Transverse colon (tissue), 4 donors: ENCODE measurements around the gene FBN2. TPM values are rescaled to one million over a fixed set of nuclear protein-coding genes. Genes with fewer than 3 reads are reported as not detected.
A peak's percentile ranks its signal among the peaks of the same experiment; 100 is the strongest.

Source experiments
- DNase-seq: peaks from one replicate; pipeline ENCODE4 v3.0.0-alpha.2; 2019
- H3K27ac ChIP-seq, 4 donors: fragments of 200-600 bp; sonication (generic); 2 replicates each; pipeline ENCODE4 v1.5.1; 2016 to 2018; ENCODE audit warnings: inconsistent platforms in 4 of 4
- H3K27me3 ChIP-seq: fragments of 200-600 bp; sonication (generic); 2 replicates; pipeline ENCODE4 v1.5.1; 2017; ENCODE audit warnings: inconsistent platforms
- H3K36me3 ChIP-seq, 4 donors: fragments of 200-600 bp; sonication (generic); 2 replicates each; pipeline ENCODE4 v1.5.1; 2017 to 2019; ENCODE audit warnings: inconsistent platforms in 4 of 4
- H3K4me1 ChIP-seq, 4 donors: fragments of 200-600 bp; sonication (generic); 2 replicates each; pipeline ENCODE4 v1.5.1; 2017 to 2020; ENCODE audit warnings: inconsistent platforms in 4 of 4
- H3K4me3 ChIP-seq, 4 donors: fragments of 200-600 bp; sonication (generic); 1 replicate in 1 of 4; 2 replicates in 3 of 4; pipeline versions ENCODE4 v1.5.1 to v1.6.1; 2017 to 2019; ENCODE audit warnings: inconsistent platforms in 4 of 4
- H3K9me3 ChIP-seq, 2 donors: fragments of 200-600 bp; sonication (generic); 2 replicates each; pipeline ENCODE4 v1.5.1; 2017 to 2019; ENCODE audit warnings: inconsistent platforms in 2 of 2
- CTCF ChIP-seq, 5 experiments: fragments of 200-600 bp in 3 of 5; fragments of 450-650 bp in 2 of 5; sonication (generic) in 3 of 5; IDR thresholded peaks; 1 replicate in 2 of 5; 2 replicates in 3 of 5; pipeline ENCODE4 v1.5.1; 2016 to 2017; ENCODE audit warnings: antibody characterized with exemption in 5 of 5, inconsistent platforms in 3 of 5, mild to moderate bottlenecking in 2 of 5, moderate library complexity in 1 of 5
- EP300 ChIP-seq: sonication (generic); formaldehyde crosslinking; IDR thresholded peaks from one replicate; pipeline ENCODE4 v1.6.1; 2017; ENCODE audit warnings: antibody characterized with exemption, low read depth
- POLR2A ChIP-seq: fragments of 450-650 bp; IDR thresholded peaks from one replicate; pipeline ENCODE4 v1.6.1; 2016; ENCODE audit warnings: antibody characterized with exemption, mild to moderate bottlenecking, moderate library complexity
- POLR2AphosphoS5 ChIP-seq, 3 donors: sonication (generic); formaldehyde crosslinking; IDR thresholded peaks; one replicate each; pipeline ENCODE4 v1.6.1; 2016; ENCODE audit warnings: antibody characterized with exemption in 3 of 3
- WGBS, 2 donors: methylation state at CpG; one replicate each; pipeline ENCODE4 v1.1.5; 2018; ENCODE audit warnings: low coverage in 1 of 2; 5-methylcytosine and 5-hydroxymethylcytosine counted together
- in situ Hi-C, 4 donors: fragments of 200-750 bp; cut with MboI; loops; one replicate each; pipeline versions ENCODE4 v1.15.0 to v1.15.1; 2017; ENCODE audit warnings: low sequenced_read_pairs in 3 of 4, low pct_ligation_motif_present in 1 of 4, low pct_unique_long_range_greater_than_20kb in 1 of 4
- intact Hi-C: fragments of 100-400 bp; cut with DNase I; formaldehyde crosslinking; loops from one replicate; pipeline ENCODE4 v1.15.1; 2023; ENCODE audit warnings: low total_unique reads
- total RNA-seq, 4 donors: library from RNA; depleted of rRNA; stranded (reverse); fragments of >200 nt; gene quantifications; one replicate each; pipeline ENCODE4 v1.1.0, GENCODE V29; 2016

FBN2 gene
- total RNA-seq, 4 donors from 2014 or later, result 0.79 to 16.1 (median 2.6) TPM

DNA sequence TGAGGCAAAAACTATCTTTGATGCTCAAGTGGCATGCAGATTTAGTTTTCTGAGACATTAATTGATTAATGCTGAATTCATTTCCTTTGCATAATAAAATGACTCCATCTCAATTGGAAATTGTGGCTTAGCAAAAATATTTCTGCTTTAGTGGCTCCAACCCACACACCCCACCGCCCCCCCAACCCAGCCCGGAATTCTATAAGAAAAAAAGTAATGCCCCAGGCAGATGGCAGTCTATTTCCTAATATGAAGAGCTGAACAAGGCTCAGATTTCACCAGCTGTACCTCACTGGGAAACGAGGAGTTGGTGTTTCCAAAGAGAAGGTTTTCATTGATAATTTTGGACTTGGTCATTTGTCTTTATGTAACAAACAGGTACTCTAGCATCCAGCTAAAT, 182.1 kb downstream of the FBN2 start:
- TF ChIP-seq EP300 (no peak), POLR2AphosphoS5 (IDR thresholded peaks at IDR 0.05) (no peak), POLR2A (no peak), CTCF (IDR thresholded peaks at IDR 0.05) (no peak)
- no peaks in the 10 kb centered on the region for H3K4me1 ChIP-seq
- WGBS, 2 donors, result 78 to 85% methylated on average over 2 to 3 of the region's 3 CpGs
- H3K4me3 ChIP-seq, result no peak overlapping the region
- H3K36me3 ChIP-seq, result no peaks in the 10 kb centered on the region
- no peaks in the 10 kb centered on the region for H3K27me3 ChIP-seq
- H3K27ac ChIP-seq, result no peak overlapping the region
- DNase-seq, result no peak
- H3K9me3 ChIP-seq, result no peaks in the 10 kb centered on the region
- intact Hi-C loops, result no loop called here
- in situ Hi-C loops, result no loop called here

GRCh38 chr5:128353441-128354107, 184.5 kb downstream of the FBN2 start:
- peaks cover 0 to 6% (median 0%) of the 10 kb centered on the region in 4 donors for H3K4me1 ChIP-seq
- whole genome bisulfite sequencing, 2 donors, result 72 to 77% methylated on average over 3 of the region's 3 CpGs
- H3K27ac ChIP-seq, result no peak overlapping the region
- no peak for DNase-seq
- no peaks in the 10 kb centered on the region for H3K27me3 ChIP-seq
- no peaks in the 10 kb centered on the region for H3K36me3 ChIP-seq
- TF ChIP-seq CTCF (IDR thresholded peaks at IDR 0.05) (no peak), POLR2A (no peak), EP300 (no peak), POLR2AphosphoS5 (IDR thresholded peaks at IDR 0.05) (no peak)
- no peak overlapping the region for H3K4me3 ChIP-seq
- no peaks in the 10 kb centered on the region for H3K9me3 ChIP-seq
- in situ Hi-C loops (no loop called here), intact Hi-C loops (no loop called here)

DNA sequence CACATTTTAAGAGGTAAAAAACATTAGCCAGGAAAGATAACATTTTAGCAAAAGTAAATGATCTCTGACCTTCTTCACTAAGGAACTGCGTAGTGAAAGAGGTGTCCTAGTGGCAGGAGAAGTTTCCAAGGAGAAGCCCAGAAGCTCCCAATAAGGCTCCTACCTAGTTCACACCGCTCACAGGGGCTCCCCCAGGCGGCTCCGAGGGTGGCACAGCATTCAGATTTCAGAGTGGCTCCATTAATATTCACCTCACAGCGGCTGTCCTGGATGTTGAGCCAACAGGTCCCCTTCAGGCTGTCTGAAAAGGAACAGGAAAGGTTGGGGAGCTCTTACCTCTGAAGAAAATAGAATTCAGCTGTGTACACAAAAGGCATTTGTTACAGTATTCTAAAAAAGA, 187.3 kb downstream of the FBN2 start:
- no peak overlapping the region for H3K27ac ChIP-seq
- no peak overlapping the region for H3K4me3 ChIP-seq
- no peak for TF ChIP-seq POLR2A
- no peak for TF ChIP-seq POLR2AphosphoS5 (IDR thresholded peaks at IDR 0.05)
- TF ChIP-seq EP300, result no peak
- no peak for TF ChIP-seq CTCF (IDR thresholded peaks at IDR 0.05)
- peaks cover 0 to 7% (median 0%) of the 10 kb centered on the region in 4 donors for H3K4me1 ChIP-seq
- intact Hi-C loops, result no loop called here
- no peaks in the 10 kb centered on the region for H3K9me3 ChIP-seq
- 90 to 100% methylated on average over 1 to 5 of the region's 5 CpGs for WGBS, 2 donors
- no peaks in the 10 kb centered on the region for H3K27me3 ChIP-seq
- no peaks in the 10 kb centered on the region for H3K36me3 ChIP-seq
- in situ Hi-C loops, result no loop called here
- DNase-seq, result no peak

GRCh38 chr5:128349044-128349858, 188.8 kb downstream of the FBN2 start:
- Histone ChIP-seq H3K4me3 (no peak overlapping the region), H3K9me3 (no peaks in the 10 kb centered on the region), H3K4me1 (peaks cover 0 to 7% (median 0%) of the 10 kb centered on the region in 4 donors), H3K27me3 (no peaks in the 10 kb centered on the region), H3K27ac (peak overlapping the region in 1 of 4 donors; percentile 47), H3K36me3 (no peaks in the 10 kb centered on the region)
- intact Hi-C loops (no loop called here), in situ Hi-C loops (no loop called here)
- WGBS, 2 donors, result 48 to 53% methylated on average over 8 to 11 of the region's 11 CpGs
- no peak for TF ChIP-seq EP300
- peak in 2 of 3 donors; percentile 39 to 60 for TF ChIP-seq POLR2AphosphoS5 (IDR thresholded peaks at IDR 0.05)
- TF ChIP-seq POLR2A, result no peak
- no peak for TF ChIP-seq CTCF (IDR thresholded peaks at IDR 0.05)
- peak; percentile 66 for DNase-seq
